HG02759 (cell line): ENCODE data around the gene ITPRIP.

Source experiments
- ATAC-seq: cut with Tn5 transposase; IDR thresholded peaks from one replicate; pipeline ENCODE4 v1.9.1; 2021; ENCODE audit warnings: mild to moderate bottlenecking, moderate library complexity; ENCODE audit not compliant: unreplicated experiment

ITPRIP gene

DNA sequence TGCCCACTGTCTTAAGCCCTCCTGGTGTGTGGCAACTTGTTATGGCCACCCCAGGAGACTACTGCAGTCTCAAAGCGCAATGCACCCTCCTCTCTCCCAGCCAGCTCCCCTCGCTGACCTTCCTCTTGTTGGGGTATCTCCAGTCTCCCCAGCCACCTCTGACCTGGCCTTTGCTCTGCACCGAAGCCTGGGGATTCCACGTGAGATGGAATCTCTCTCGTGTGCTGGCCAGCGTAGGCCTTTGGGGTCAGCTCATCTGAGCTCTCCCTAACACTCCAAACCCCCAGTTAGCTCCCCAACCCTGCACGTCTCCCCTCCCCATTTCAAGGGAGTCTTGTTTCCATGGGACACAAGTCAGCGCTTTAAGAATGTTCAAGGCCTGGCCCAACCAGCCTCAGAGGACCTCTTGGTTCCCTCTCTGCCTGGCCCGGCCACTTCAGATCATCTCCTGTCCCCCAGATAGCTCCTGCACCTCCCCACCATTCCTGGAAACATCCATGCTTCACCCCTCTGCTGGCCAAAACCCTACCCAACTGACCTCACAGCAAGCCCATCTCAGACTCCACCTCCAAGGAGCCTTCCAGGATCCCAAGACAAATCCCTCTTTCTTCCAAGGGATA is 11.2 kb downstream of the ITPRIP start:
- ATAC-seq: no peak

DNA sequence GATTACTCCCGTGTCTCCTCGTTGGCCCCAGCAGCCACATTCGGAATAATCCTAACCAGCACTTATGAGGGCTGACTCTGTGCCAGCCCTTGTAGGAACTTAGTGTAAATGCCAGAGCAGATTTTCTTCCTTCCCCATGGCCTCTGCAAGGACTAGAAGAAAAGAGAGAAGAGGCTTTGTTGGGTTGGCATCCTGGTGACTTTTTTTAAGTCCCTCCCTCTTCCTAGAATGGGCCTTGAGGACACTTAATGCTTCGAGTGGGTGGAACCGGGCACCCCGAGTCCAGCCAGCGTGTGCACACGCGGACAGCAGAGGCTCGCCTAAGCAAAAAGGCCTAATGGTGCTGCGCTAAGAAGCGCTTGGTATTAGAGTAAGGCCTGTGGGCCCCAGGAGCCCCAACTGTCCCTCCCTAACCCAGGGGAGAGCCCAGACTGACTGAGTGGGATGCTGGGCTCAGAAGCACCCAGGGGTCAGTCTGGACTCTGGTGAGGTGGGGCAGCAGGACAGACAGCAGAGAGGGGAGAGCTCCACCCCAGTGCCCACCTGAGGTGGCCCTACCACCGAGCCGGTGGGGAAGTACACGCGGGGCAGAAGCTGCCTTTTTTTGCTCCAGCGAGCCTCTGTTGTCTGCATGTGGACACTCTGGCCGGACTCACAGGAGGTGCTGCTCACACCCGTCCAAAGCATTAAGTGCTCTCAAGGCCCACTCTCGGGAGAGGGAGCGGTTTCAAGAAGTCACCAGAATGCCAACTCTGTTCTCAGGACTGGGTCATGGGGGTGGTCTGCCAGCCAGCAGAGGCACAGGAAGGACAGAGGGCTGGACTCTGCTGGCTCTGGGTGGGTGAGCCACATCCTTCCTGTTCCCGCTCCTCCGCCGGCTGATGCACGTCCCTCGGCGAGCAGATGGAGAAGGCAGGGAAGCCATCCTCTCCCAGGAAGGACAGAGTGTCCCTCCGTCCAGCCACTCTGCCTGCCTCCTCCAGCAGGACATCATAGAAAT is 12.5 kb downstream of the ITPRIP start:
- ATAC-seq: no peak

DNA sequence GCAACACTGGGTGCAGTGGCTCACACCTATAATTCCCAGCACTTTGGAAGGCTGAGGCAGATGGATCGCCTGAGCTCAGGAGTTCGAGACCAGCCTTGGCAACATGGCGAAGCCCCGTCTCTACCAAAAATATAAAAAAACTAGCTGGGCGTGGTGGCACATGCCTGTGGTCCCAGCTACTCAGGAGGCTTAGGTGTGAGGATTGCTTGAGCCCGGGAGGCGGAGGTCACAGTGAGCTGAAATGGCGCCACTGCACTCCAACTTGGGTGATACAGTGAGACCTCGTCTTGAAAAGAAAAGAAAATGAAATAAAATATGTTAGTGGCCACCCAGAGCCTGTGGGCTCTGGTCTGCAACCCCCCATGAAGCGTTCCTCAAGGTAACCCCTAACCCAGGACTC is 13.3 kb downstream of the ITPRIP start:
- ATAC-seq: no peak

DNA sequence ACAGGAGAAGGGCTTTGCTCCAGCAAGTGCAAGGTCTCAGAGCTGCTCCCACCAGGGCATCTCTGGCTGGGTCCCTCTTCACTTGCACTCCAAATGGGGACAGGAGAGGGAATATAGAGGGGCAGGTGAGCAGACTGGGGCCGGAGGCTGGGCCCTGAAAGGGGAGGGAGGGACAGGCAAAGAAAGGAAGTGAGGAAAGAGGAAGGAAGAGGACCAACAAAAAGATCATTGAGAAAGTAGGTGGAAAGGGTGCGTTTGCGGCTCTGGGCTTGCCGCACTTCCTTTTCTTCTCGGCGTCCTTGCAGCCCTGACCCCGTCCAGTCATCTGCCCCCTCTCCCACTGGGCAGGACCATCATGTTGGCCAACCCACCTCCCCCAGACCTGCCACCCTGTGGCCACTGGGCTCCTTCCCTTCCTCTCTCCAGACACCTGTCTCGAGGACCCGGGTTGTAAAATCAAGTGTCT is 14.0 kb downstream of the ITPRIP start:
- no peak for ATAC-seq

DNA sequence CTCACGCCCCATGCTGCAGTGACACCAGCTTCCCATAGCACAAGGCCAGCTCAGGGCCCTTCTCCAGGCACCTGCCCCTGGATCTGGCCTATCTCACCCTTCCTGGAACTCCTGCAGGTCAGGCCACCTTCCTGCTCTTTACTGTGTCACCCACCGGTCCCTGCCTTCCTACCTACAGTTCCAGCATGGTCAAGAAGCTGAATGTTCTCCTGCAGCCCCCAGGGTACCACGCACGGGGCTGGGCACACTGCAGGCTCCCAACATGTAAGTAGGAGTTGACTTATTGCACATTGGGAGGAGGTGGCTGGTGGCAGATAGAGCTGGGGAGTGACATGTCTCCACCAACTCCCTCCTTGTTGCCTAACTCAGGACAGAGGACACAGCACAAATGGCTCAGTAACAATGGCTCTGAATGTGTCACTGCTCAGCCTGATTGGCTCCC is 14.5 kb downstream of the ITPRIP start:
- ATAC-seq: no peak

DNA sequence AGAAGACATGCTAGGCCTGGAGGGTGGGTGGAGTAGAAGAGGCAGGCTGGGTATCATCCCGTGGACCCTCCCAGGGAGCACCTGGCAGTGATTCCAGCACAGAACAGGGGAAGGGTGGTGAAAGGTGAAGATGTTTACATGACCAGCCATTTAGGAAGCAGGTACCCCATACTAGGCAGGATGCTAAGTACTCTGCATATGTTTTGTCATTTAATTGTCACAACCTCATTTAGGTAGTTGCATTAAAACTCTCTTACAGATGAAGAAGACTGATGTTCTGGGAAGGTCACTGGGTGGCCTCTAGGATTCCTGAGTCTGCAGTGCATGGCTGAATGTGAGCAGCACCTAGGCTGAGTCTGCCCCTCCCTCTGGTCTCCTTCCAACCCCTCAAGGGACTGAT is 15.2 kb downstream of the ITPRIP start:
- ATAC-seq: no peak

DNA sequence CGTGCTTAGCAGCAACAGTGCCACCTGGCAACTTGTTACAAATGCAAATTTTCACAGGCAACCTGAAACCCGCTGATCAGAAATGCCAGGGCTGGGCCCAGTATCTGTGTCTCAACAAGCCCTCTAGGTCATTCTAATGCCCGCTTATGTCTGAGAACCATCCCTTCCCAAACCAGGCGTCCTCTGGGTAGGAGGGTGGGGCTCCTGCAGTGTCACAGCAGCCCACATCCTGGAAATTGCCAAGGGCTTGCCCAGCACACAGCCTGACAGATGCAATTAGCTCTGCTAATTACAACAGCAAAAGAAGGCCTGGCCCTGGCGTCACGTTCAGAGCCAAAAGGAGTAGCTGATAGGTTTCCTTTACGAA is 15.9 kb downstream of the ITPRIP start:
- ATAC-seq: peak; percentile 44

DNA sequence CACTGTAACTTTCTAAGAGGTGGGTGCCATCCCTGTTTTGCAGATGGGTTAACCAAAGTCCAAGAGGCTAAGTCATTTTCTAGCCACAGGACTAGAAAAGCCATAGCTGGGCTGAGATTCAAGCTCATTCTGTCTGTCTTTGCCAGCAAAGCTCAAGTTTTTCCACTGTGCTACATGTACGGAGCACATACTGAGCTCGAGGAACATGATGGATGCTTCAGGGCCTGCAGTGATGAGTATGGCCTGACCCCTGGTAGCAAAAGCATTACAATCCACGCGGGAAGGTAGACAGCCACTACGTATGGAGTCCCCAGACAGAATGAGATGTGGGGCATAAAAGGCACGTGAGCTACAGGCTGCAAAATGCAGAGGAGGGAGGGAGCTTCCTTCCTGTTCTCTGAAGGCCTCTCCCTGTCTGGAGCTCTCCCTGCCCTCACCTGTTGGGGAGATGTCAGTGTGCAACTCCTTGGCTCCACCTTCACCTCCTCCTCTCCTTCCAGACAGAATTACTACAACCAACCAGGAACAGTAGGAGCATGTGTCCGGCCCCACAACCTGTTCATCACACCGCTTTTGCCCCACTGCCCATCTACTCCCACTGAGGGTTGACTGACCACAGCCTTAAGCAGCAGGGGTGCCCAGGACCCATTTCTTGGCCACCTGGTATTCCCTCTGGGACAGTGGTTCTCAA is 16.4 kb downstream of the ITPRIP start:
- ATAC-seq: peak; percentile 10

DNA sequence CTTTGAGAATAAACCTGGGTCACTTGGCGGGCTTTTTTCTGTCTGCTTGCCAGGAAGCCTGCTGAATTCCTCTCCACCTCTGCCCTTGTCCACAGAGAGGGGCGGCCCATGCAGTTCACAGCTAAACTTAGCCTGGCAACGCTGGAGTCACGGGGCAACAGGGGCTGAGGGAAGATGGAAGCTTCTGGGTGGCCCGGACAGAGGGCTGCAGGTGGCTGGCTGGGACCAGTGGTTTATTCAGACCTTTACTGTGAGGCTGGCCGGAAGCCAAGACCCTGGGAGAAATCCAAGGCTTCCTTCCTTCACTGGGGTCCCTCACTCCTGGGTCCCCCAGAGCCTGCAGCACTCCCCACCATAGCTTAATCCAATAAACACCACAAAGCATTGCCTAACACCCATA is 17.0 kb downstream of the ITPRIP start:
- no peak for ATAC-seq

DNA sequence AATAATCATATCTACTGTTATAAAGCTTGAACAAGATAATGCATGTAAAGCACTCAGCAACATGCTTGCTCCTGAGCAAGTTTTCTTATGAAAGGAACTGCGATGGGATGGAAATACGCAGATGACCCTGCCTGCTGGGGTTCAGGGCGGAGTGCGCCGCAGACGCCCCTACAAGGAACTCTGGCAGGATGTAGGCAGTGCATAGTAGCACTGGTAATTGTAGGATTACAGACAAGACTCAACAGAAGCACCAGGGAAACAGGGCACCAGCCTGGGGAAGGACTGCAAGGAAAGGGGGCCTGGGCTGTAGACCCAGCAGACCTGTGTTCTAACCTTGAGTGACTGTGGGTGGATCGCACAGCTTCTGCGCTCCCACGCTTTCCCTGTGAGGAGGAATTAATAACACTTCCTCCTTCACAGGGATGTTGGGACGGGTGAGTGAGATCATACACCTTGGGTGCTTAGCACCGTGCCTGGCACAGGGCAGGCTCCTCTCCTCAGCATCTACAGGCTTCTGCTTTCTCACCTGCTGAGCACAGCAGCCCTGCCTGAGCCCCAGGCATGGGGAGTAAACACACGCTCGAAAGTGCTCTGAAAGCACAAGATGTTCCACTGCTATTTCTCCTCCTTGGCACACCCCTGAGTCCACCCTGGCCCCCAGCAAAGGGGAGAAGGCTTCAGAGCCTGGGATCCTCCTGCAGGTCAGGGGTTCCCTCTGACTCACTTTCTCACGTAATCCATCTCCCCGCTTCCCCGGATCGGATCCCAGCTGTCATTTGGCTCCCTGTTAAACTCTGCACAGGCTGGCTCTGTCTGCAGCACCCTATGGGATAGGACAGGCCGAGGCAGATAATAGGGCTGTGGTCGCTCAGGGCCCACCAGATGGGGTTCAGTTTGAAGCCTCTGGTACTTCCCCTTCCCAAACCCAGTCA is 19.2 kb downstream of the ITPRIP start:
- no peak for ATAC-seq

DNA sequence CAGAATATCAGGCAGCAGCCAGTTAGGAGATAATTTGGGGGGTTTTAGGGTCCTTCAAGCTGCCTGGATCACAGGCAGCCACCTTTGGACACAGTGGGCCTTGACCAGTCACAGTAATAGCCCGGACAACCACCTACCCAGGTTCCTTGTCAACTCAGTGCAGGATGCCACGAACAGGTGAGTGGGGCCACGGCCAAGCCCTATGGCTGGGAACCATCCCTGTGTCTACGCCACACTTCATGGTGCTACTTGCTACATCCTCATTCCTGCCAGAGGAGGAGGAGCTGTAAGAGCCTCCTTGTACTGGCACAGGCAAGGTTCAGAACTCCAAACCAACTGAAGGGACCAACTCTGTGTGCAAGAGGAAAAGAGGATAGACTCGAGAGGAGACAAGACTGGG is 19.9 kb downstream of the ITPRIP start:
- ATAC-seq: no peak

DNA sequence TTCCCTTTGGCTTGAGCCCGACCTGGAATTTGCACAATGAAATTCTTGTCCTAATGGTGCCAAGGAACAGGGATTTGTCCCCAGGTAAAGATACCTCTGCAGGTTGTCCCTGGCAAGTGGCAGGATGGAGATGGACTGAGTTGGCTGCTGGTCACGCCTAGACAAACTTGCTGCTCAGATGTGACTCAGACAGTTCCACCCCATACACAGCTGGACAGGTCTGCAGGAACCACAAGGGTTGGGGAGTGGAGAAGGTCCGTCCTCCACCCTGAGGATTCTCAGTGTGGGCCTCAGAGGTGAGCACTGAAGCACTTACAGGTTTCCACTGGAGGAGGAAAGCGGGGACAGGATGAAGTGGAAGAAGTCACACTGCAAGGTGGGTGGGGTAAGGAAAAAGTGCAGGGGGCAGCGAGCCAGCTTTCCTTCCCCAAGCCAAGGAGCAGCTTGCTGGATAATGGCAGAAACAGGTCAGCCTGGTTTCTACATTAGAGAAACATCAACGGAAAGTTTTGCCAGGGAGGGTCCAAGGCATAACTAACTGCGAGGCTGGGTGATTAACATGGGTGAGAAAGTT is 20.5 kb downstream of the ITPRIP start:
- ATAC-seq: peak; percentile 42

DNA sequence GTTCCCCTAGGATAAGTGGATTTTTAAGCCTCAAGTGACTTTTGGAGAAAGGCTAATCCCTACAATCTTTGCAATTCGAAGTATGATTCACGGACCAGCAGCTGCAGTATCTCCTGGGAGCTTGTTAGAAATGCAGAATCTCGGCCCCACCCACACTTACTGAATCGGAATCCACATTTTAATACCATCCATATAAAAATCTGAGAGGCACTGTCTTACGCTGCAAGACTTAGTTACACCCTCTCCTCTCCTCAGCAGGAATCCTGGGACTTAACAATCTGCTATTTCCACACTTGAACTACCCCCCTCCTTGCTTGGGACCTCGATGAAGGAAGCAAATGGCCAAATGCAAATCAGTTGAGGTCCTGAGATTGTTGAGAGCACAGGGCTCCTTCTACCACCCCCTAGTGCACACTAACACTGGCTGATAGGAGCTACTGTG is 21.0 kb downstream of the ITPRIP start:
- peak; percentile 13 for ATAC-seq

DNA sequence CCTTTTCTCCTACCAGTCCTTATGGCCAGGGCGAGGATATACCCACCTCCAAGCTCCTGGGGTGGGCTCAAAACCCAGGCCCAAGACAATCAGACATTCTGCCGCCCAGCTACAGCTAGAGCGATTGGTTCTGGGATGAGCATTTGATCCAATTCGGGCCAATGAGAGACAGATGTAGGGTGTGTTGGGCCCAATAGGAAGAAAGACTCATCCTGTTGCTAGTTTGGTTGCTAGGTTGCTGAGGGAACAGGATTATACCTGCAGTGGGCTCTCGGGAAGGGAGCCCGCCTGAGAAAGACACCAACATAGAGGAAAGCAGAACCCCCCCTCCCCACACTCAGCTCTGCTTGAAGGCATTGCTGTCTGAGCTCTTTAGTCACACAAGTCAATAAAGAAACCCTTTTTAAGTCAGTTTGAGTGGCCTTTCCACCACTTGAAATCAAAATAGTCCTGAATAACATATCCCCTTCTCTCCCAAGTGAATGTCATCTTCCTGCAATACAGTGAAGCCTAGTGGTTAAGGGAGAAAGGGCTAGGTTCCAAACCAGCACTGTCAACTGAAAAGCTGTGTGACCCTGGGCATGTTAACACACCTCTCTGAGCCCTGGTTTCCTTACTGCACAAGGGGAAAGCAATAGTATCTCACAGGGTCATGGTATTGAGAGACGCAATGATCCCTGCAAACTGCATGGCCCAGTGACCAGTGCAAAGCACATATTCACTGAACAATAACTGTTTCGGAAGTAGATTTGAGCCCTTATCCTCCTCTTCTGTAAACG is 21.8 kb downstream of the ITPRIP start:
- no peak for ATAC-seq

DNA sequence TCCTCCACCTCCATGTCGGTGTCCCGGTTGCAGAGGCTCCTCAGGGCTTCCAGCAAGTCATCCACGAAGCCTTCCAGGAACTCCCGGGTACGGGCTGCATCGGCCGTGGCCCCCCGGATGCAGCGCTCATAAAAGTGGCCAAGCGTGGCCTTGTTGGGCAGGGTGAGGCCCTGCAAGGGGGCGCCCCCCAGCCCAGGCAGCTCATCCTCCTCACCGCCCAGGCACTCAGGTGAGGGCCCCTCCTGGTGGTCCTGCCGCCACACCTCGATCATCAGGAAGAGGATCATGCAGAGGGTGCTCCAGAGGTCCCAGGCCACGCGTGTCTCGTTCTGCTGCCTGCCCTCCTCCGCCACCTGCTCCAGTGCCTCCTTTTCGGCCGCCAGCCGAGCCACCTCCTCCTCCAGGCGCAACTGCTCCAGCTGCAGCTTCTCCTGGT is 22.8 kb downstream of the ITPRIP start:
- ATAC-seq: no peak

DNA sequence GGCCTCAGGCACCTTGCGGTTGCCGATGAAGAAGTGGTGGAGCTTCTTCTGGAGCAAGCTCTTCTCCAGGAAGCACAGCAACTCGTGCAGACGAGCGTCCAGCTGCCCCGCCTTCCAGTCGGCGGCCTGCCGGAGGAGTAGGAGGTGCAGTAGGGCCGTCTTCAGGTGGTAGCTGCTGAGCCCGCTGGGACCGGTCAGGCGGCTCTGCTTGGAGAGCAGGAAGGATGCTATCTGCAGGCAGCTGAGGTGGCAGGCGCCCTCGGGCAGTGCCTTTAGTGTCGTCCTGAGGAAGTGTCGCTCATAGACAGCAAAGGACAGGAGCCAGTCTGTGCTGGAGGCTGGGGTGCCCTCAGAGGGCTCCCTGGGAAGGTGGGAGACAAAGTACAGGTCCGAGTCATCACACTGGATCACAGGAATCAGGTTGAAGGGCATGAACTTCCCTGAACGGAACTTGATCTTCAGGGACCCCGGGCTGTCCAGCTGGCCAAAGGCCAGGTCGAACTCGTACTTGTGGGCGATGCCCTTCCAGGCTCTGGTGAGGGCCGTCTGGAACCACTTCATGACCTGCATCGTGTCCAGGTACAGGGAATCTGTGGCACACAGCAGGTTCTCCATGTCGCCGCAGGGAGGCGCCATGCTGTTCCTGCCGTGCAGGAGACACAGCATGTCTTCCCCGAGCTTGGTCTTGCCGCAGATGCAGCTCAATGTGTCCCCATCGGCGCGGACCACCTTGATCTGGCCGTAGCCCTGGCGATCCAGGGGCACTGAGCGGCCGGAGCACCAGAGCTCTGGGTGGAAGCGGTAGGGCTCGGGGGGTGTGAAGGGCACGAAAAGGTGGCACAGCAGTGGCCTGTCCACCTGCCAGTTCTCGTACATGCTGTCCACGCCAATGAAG is 23.4 kb downstream of the ITPRIP start:
- no peak for ATAC-seq

DNA sequence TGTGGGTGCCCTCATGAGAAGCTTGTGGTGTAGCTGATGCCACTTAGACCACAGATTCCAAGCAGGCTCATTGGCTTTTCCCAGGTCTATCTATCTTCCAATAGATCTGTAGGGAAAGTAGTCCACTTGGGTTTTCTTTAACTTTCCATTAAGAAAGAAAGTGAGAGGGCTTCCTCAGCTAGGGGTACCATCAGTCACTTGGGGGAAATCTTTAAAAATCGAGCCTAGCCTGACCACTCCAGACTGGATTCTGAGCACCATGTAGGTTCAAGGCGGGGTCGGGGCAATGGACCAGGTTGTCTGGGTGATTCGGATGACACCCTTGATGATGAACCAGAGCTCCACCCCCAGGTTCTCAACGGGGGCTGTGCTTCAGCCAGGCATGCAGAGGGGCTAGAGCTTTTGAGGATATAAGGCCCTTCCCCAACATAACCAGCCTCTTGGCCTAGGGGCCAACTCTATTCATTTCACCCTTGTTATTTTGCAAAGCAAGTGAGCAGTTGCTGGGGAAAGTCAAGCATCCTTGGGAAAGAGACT is 27.0 kb downstream of the ITPRIP start:
- ATAC-seq: no peak
